Measurements from ENCODE around the gene TSPAN31.

TSPAN31 gene

DNA sequence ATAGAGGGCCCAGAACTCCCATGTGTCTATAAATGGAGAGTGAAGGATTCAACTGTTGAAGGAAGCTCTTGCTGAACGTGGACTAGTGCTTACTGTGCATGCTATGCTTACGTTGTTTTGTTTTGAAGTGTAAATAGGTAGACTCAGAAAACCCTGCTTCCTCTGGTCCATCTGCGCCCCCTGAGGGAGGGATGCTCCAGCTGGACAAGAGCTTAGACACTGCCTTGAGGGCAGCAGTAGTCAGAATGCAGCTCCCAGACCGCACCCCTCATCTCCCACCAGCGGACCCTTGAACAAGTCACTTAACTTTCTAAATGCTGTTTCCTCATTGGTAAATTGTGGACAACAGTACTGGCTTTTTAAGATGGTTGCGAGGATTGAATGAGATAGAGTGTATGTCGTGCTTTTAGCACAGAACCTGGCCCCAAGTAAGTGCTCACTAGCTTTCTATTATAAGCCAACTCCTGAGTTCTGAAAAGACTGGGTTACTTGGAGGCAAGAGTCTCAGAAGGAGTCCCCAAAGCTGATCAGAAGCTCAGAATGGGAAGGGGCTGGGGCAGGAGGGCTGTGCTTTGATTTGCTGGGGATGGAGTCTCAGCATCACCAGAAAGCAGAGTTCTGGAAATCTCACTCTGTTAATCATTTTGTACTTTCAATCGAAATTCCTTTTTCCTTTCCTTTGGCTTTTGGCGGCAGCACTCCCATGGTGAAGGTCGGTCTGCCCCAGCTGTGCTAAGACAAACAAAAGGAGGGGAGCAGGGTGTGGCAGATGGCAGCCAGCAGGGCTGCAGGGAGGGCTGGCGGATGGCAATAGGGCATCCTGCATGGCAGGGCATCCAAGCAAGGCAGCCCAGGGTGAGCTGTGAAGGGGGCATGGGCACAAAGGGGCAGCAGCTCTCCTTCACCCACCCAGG lies 21.9 kb upstream of the TSPAN31 start:
- no peak for DNase-seq (ENCODE audit: low spot score)

DNA sequence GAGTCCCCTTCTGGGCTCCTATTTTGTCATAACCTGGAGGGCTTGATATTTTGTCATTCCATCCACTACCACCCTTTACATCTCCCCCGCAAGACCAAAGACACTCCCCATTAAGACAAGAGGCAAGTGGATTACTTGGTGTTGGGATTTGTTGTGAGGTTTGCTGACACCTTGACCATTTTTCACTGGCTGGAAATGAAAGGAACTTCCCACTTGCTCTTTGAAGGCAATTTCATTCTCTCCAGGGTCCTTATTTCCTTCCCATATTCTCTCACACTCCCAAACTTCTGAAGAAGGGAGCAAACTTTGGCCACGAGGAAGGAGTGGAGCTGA lies 21.2 kb upstream of the TSPAN31 start:
- DNase-seq (ENCODE audit: low spot score), result no peak

DNA sequence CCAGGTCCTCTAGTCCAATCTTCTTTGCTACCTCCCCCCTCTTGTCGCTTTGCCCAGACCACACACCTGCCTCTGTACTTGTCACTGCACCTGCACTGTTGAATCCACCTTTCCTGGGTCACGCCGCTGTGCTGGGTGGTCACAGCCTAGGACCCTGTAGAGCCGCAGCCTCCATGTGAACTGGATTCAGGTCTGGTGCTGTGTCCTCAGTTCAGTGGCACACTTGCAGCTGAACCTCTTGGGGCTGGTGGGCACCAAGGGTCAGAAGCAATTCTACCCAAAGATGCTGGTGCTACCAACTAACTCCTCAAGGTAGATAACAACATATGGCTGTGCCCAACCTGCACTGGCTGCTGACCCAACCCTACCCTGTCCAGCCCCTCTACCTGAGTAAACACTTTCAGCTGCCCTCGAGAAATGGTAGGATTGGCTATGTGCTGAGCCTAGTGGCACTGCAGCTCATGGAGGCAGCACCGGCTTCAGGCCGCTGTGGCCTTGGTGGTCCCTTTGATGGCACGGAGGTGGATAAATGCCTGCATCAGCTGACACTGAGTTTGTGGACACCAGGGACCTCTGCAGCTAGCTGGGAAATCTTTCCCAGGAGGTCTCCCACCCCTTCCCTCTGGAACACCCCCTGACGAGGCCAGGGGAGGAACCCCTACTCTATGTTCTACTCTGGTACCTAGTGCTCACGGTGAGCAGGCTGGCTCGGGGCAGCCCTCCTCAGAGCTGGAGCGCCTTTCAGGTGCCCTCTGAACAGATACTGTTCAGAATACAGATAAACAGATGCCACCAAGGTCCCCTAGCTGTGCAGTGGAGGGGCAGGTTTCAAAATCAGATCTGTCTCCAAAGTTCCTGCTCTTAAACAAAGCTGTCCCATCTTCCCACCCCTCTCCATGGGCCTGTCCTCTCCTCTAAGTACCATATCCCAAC lies 20.6 kb upstream of the TSPAN31 start:
- DNase-seq (ENCODE audit: low spot score), result no peak

DNA sequence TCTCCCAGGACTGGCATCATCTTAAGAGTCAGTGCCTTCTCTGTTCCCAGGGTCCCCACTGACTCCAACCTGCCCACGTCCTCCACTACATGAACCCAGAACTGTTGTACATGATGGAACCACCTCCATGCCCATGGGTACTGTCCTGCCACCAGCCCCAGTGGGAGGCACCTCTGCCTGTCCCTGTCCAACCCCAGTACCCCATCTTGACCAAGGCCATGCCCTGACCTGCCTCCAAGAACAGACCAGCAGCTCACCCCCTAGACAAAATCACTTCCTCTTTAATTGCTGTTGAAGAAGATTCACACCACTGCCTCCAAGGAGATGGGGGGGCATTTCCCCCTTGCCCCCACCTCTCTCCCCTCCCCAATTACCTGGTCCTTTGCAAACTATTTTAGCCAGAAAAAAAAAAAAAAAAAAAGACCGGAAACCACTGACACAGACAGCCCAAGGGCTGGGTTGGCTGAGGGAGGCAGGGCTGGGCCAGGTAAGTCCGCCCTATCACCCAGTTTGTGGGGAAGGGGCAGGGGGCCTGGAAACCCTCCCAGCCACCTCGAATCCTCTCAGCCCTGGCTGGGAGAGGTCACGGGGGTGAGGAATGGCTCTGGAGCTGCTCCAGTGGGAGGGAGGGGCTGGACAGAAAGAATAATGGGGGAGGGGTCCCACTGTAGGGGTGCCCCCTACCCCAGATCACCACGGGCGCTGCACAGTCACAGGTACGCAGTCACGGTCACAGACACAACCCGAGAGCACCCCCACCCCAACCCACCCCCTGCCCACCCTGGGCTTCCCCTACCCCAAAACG lies 19.7 kb upstream of the TSPAN31 start:
- DNase-seq (ENCODE audit: low spot score), result no peak

DNA sequence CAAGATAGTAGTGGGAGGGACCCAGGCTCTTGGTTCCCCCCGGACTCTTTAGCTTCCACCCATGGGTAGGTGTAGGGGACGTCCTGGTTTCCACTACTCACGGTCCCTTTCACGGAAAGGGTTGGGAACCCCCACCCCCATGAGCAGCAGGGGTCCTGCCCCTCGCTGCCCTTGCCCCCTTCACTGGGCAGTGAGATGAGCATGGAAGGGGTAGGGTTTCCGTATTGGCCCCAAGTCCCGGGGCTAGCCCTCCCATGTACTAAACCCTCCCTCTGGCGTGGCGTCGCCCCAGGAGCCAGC lies 19.0 kb upstream of the TSPAN31 start:
- no peak for DNase-seq (ENCODE audit: low spot score)

DNA sequence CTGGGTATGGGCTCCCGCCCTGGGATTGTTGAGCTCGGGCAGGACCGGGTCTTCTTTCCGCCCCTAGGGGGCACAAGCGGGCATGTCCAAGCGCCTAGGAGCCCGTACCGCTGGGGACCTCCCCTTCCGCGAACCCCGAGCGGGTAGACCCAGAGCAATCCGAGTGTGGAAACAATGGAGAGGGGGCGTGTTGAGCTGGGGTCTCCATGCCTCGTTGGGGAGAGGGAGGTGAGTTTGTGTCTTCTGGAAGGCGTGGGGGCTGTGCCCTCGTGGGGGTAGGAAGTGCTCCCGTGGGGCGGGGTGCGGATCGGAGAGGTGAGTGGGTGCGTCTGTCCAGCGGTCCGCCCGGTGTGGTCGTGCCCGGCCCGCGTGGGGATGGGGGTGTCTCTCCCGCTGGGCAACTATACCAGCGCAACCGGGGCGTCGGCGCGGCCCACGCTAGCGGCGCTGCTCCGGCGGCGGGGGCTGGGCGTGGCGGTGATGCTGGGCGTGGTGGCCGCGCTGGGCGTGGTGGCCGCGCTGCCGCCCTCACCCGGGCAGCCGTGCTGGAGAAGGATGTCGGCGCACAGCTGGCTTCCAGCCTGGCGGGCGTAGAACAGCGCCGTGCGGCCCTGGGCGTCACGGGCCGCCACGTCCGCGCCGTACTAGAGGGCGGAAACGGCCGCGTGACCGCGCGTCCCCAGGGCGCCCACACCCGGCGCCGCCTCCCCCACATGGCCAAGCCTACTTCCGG lies 18.5 kb upstream of the TSPAN31 start:
- no peak for DNase-seq (ENCODE audit: low spot score)

DNA sequence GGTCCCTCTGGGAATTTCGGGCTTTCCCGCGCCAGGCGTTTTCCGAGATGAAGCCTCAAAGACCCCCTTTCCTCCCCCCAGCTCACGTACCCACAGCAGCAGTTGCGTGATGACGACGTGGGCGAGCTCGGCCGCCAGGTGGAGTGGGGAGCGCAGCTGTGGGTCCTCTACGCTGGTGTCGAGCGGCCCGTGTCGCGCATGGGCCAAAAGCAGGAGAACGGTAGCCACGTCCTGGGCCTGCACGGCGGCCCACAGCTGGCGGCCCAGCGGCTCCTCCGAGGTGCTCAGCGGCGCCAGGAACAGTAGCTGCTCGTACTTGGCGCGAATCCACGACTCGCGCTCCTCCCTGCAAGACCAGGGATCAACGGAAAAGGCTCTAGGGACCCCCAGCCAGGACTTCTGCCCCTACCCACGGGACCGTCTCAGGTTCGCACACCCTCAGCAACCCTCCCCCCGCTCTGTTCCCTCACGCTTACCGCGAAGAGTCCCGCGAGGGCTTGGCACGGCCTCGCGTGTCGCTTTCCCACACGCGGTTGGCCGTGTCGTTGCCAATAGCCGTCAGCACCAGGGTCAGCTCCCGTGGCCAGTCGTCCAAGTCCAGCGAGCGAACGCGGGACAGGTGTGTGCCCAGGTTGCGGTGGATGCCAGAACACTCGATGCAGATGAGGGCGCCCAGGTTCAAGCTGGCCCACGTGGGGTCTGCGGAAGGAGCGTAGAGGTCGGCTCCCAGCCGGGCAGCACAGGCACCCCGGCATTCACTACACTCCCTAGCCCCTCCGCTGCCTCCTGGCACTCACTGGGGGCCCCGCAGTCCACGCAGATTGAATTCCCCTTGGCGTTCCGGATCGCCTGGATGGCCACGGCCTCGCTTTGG lies 17.7 kb upstream of the TSPAN31 start:
- no peak for DNase-seq (ENCODE audit: low spot score)

DNA sequence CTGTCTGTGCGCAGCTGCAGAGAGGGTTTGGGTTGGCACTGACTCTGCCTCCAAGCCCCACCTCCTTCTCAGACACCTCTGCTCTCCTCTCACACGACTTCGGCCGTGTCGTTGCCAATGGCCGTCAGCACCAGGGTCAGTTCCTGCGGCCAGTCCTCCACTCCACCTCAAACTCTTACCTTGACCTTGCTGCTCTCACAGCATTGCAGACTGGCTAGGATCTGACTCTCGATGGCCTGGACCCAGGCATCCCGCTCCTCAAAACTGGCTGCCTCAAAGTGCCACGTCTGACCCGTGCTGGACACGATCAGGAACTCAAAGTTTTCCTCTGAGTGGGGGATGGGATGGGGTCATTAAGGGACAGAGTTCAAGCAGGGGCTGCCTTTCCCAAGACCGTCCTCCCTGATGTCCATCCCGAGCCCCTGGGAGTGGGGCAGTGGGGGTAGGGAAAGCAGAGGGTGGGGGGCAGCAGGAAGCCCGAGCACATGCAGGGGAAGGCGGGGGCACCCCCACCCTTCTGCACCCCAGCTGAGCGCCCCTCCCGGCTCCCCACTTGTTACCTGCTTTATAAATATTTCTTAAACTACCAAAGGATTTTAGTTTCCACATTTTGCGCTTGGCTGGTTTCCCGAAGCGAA lies 17.0 kb upstream of the TSPAN31 start:
- DNase-seq (ENCODE audit: low spot score), result no peak

DNA sequence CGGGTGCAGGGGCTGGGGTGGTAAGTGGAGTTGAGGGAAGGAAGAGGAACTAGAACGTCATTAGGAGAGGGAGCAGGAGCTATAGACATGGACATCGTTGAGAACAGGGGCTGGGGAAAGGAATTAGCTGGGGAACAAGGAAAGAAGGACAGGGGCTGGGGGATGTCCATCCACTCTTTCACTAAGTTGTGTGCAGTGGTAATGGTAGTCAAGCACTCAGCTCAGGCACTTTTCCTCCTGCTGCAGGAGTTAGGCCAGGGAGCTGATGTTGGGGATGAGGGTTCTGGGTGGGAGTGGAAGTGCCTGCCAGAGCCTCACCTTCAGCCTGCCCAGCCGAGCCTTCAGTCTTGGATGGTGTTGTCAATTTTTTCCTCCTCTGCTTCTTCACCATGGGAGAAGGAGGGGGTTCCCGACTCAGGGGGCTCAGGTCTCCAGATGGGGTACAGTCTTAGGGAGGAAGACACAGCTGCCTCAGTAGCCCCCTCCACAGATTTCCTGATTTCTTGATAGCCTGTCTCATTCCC lies 15.5 kb upstream of the TSPAN31 start:
- no peak for DNase-seq (ENCODE audit: low spot score)

DNA sequence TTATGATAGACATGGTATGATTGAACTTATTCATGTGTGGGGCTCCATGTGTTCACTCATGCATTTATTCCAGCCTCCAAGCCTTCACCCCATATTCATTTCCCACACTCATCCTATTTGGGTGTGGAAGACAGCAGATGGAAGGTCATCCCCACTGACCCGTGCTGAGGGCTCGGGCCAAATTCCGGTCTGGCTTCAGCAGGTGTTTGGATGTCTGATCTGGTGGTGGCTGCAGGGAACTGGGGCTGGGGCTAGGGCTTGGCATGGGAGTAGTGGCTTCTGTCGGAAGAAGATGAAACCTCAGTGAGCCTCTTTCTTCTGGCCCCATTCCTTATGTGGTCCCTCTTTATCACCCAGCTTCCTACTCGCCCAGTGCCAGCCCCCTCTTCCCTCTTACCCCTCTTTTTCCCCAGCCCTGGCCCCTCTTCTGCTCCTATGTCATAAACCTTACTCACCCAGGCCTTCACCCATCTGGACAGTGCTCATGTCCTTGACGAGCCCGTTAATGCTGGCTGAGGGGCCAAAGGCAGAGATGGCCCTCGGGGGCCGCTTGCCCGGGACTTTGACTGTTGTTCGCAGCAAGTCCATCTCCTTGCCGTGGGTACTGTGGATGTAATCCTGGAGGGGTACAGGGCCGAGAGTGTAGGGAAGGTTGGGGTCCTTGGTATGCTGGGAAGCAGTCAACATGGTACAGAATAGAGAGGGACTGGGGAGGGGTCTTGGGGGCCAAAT lies 14.3 kb upstream of the TSPAN31 start:
- no peak for DNase-seq (ENCODE audit: low spot score)

DNA sequence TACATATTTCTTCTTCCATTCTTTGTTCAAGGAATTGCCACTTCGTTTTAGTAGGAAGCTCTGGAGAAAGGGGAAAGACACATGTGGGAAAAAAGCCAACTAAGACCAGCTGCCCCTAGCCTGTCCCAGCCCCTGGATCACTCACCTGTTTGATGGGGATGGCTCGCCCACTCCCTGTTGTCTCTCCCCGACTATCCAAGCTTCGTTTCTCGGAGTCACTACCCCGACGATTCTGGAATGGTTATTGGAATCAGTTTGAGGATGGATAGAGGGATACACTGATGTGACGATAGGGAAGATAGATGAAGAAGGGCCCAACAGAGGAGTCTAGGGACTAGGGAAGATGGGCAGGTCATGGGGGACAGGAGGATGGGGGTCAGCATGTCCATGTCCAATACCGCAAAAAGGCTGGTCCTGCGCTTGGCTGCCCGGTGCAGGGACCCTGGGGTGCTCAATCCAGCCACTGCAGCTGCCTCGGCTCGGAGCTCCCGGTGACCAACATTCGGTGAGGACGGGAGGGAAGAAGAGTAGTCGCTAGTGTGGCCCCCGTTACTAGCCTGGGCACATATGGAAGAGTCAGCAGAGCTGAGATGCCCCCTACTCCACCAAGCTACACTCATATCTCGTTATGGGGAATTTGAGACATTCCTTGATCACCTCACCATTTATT lies 13.3 kb upstream of the TSPAN31 start:
- DNase-seq (ENCODE audit: low spot score), result no peak

DNA sequence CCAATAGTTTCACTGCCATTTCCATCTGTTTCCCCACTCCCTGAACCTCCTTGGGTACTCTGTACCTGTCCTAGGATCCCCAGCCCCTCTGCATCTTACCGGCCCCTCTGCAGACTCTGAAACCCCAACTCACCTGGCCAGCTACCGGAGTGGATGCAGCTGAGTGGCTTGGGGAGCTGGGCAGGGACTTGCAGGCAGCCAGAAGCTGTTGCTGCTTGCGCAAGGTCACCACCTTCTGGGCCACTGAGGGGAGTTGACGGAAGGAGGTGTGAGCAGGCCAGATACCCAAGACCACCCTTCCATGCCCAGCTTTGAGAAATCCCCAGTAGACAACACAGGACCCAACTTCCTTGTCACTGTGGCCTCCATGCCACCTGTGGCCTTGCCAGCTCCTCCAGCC lies 12.6 kb upstream of the TSPAN31 start:
- DNase-seq (ENCODE audit: low spot score), result no peak

DNA sequence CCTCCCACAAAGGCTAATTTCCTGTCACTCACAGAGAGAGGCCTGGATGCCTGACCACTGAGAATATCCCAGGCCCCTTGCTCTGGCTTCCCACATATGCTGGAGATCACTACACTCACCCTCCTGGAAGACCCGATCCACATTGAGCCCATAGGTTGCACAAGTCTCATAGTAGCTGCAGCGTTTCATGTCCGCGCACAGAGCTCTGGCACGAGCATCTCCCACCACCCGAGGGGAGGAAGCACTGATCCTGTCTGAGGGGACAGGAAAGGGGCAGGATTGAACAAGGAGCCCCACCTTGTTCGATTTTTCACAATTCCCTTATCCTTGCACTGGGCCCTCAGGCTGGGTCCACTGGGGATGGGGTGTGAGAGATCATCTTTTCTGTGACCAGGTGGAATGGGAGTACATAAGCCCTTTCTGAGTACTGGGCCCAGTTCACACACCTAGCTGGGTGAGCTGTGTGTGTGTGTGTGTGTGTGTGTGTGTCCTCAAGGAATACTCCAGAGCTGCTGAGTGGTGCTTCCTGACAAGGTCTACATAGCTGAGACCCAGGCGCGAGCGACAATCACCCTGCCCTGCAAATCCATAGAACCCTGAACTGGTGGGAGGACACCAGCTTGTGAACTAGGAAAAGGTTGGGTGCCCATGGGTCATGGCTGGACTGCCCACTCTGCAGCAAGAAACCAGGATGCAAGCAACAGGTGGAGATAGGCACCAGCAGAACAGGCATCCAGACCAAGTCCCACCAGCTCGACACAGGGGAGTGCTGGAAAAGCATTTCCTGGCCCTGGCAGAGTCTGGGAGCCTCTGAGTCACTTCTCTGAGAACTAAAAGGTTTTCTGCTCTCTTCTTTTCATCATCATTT lies 11.9 kb upstream of the TSPAN31 start:
- DNase-seq (ENCODE audit: low spot score), result no peak

DNA sequence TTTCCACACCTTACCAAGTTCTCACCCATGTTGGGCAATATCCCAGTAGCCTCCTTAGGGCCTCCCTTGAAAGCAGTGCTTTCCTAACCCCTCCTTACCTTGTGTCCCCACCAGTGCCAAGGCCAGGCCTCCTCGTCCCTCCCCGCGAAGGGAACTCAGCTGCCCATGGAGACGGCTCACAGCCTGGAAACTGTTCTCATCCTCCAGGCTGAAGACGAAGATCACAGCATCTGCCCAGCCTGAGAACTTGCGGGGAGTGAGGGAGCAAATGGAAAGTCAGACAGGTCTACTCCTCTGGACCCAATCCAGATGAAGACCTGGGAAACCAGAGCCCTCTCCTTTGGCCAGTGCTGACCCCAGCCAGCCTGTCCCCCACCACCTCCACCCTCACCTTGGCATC lies 10.9 kb upstream of the TSPAN31 start:
- DNase-seq (ENCODE audit: low spot score), result no peak

DNA sequence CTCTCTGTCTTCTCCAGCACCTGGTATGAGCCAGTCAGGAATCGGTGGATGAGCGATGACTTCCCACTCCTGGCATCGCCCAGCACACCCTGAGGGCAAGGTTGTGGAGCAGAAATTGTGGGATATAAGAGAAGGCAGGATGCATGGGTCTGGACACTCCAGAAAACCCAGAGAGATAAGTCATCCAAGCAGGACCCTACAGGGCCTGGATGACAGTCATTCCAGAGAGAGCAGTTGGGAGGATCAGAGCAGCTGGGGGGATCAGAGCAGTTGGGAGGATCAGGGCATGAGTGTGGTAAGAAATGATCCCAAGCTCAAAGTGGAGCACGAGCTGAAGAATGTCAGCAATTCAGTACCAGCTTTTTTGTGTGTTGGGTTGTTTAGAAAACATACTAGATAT lies 10.2 kb upstream of the TSPAN31 start:
- DNase-seq (ENCODE audit: low spot score), result no peak

DNA sequence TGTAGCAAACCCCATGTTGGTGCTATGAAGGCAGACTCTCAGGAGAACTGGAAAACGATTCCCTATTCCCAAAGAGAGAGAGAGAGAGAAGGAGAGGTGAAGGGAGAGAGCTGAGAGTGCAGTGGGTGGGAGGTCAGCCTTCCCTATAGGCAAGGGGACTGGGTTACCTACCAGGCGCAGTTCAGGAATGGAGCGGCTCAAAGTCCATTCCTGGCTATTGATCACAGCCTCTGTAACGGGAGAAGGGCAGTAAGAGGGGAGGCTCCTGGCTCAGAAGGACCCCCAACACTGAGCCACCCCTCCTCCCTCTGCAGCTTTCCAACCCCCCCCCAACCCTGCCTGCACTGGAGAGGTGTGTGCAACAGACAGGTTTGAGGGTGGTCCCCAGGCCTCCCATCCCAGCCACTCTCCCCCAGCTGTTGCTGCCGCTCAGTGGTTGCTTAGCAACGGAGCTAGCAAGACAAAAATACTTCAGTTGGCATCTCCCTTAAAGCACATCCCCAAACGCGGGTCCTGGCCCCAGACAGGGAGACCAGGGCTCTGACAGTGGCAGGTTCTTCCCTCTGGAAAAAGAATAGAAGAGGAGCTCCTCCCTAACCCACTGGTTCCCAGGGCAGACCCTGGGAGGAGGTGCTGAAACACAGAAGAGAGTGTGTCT lies 9.5 kb upstream of the TSPAN31 start:
- DNase-seq (ENCODE audit: low spot score), result no peak
